Measurements from ENCODE around the gene DENND1B.
"Not testable (repeated sequence)": the region's sequence is repeated elsewhere in the genome, so short reads cannot be mapped to it uniquely, and the experiment has no call there.

DENND1B gene

DNA sequence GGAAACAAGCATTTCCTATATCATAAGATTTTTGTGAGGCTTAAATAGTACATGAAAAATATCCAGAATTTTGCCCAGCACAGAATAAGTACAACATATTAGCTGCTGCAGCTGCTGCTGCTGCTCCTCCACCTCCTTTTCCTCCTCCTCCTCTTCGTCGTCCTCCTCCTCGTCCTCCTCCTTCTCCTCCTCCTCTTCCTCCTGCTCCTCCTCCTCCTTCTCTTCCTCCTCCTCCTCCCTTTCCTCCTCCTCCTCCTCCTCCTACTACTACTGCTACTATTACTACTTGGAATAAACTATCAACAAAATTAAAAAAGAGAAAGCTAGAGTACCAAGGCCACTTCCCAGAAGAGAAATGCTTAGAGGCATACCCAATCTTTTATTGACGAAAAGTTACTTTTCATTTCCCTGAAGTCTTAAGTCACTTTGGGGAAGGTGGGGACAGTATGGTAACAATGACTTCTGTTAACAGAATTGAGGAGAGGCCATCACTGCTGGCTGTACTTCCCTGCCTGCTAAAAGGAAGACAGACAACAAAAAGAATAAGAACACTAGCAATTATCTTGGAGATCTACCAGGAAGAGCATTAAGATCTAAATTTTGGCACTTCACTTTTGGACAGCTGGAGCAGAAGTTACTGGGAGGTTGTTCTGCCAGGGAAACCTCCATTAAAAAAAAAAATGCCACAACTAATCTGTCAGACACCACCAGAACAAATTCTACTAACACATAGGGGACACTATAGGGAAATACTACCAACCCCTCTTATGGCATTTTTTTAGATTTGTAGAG lies 7.1 kb downstream of the DENND1B start:
- H3K4me1 ChIP-seq (ENCODE audit: control insufficient read depth, insufficient read depth, low read length) = peaks cover 13% of the 10 kb centered on the region
- no peak overlapping the region for H3K4me3 ChIP-seq (ENCODE audit: low read length)
- no peak for DNase-seq (ENCODE audit: low read depth)
- no peaks in the 10 kb centered on the region for H3K9me3 ChIP-seq (ENCODE audit: control insufficient read depth, low read length)
- no peak overlapping the region for H3K9ac ChIP-seq (ENCODE audit: low read length)
- H3K36me3 ChIP-seq (ENCODE audit: control insufficient read depth, insufficient read depth, low read length, severe bottlenecking) = no peaks in the 10 kb centered on the region
- H3K27me3 ChIP-seq (replicated peaks; ENCODE audit: control insufficient read depth, insufficient read depth, low read length) = no peaks in the 10 kb centered on the region

DNA sequence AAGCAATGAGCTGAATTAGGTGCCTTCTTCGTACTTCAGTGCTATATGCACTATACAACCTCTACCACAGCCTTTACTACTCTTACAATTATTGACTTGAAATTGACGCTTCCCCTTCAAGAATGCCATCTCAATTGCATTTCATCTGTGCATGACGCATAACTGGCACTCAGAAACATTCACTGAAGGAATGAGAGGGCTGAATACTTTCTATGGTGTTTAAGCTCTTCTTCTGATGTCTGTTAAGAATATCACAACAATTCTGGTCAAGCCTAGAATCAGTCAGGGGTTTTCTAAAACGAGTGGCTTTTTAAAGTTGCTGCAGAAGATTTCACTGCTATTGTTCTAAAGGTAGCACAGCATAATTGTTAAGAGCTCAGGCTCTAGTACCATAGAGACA lies 11.5 kb downstream of the DENND1B start:
- H3K27me3 ChIP-seq (replicated peaks; ENCODE audit: control insufficient read depth, insufficient read depth, low read length) = no peaks in the 10 kb centered on the region
- DNase-seq (ENCODE audit: low read depth) = no peak
- H3K4me3 ChIP-seq (ENCODE audit: low read length) = no peak overlapping the region

GRCh38 chr1:197763307-197763706 lies 12.0 kb downstream of the DENND1B start:
- Histone ChIP-seq H3K9me3 (ENCODE audit: control insufficient read depth, low read length) (no peaks in the 10 kb centered on the region), H3K9ac (ENCODE audit: low read length) (no peak overlapping the region)

More for the DNA sequence above, 11.5 kb downstream of the DENND1B start:
- Histone ChIP-seq H3K36me3 (ENCODE audit: control insufficient read depth, insufficient read depth, low read length, severe bottlenecking) (no peaks in the 10 kb centered on the region), H3K4me1 (ENCODE audit: control insufficient read depth, insufficient read depth, low read length) (peaks cover 9% of the 10 kb centered on the region), H3K9me3 (ENCODE audit: control insufficient read depth, low read length) (no peaks in the 10 kb centered on the region), H3K9ac (ENCODE audit: low read length) (no peak overlapping the region)

GRCh38 chr1:197761654-197762053 lies 13.6 kb downstream of the DENND1B start:
- no peaks in the 10 kb centered on the region for H3K4me1 ChIP-seq (ENCODE audit: control insufficient read depth, insufficient read depth, low read length)
- no peaks in the 10 kb centered on the region for H3K9me3 ChIP-seq (ENCODE audit: control insufficient read depth, low read length)
- no peaks in the 10 kb centered on the region for H3K36me3 ChIP-seq (ENCODE audit: control insufficient read depth, insufficient read depth, low read length, severe bottlenecking)
- no peak overlapping the region for H3K4me3 ChIP-seq (ENCODE audit: low read length)
- no peak for DNase-seq (ENCODE audit: low read depth)
- H3K9ac ChIP-seq (ENCODE audit: low read length) = no peak overlapping the region
- no peaks in the 10 kb centered on the region for H3K27me3 ChIP-seq (replicated peaks; ENCODE audit: control insufficient read depth, insufficient read depth, low read length)

More at GRCh38 chr1:197763307-197763706, 12.0 kb downstream of the DENND1B start:
- no peaks in the 10 kb centered on the region for H3K36me3 ChIP-seq (ENCODE audit: control insufficient read depth, insufficient read depth, low read length, severe bottlenecking)
- no peak for DNase-seq (ENCODE audit: low read depth)
- peaks cover 5% of the 10 kb centered on the region for H3K4me1 ChIP-seq (ENCODE audit: control insufficient read depth, insufficient read depth, low read length)
- no peak overlapping the region for H3K4me3 ChIP-seq (ENCODE audit: low read length)
- H3K27me3 ChIP-seq (replicated peaks; ENCODE audit: control insufficient read depth, insufficient read depth, low read length) = no peaks in the 10 kb centered on the region

GRCh38 chr1:197755553-197755952 lies 19.7 kb downstream of the DENND1B start:
- not testable (repeated sequence) for H3K36me3 ChIP-seq (ENCODE audit: control insufficient read depth, insufficient read depth, low read length, severe bottlenecking); H3K4me3 ChIP-seq (ENCODE audit: low read length); H3K27me3 ChIP-seq (replicated peaks; ENCODE audit: control insufficient read depth, insufficient read depth, low read length); H3K4me1 ChIP-seq (ENCODE audit: control insufficient read depth, insufficient read depth, low read length); H3K9ac ChIP-seq (ENCODE audit: low read length); DNase-seq (ENCODE audit: low read depth); H3K9me3 ChIP-seq (ENCODE audit: control insufficient read depth, low read length)

GRCh38 chr1:197752652-197753164 lies 22.6 kb downstream of the DENND1B start:
- not testable (repeated sequence) for H3K4me1 ChIP-seq (ENCODE audit: control insufficient read depth, insufficient read depth, low read length); DNase-seq (ENCODE audit: low read depth); H3K27me3 ChIP-seq (replicated peaks; ENCODE audit: control insufficient read depth, insufficient read depth, low read length); H3K9ac ChIP-seq (ENCODE audit: low read length); H3K36me3 ChIP-seq (ENCODE audit: control insufficient read depth, insufficient read depth, low read length, severe bottlenecking); H3K4me3 ChIP-seq (ENCODE audit: low read length); H3K9me3 ChIP-seq (ENCODE audit: control insufficient read depth, low read length)

DNA sequence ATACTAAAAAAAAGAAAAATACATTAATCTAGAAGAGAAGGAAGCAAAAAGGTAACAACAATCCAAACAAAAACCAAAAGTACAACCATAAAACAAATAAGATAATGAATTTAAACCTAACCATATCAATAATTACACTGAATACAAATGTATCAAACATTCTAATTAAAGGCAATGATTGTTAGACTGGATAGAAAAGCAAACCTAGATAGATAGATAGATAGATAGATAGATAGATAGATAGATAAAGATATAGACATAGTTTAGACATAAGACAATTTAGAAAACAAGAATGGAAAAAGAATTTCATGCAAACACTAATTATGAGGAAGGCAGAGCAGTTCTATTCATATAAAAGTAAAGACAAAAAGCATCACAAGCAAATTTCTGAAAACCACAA lies 24.9 kb downstream of the DENND1B start:
- H3K9ac ChIP-seq (ENCODE audit: low read length) = no peak overlapping the region
- H3K4me1 ChIP-seq (ENCODE audit: control insufficient read depth, insufficient read depth, low read length) = no peaks in the 10 kb centered on the region
- H3K4me3 ChIP-seq (ENCODE audit: low read length) = no peak overlapping the region
- H3K36me3 ChIP-seq (ENCODE audit: control insufficient read depth, insufficient read depth, low read length, severe bottlenecking) = no peaks in the 10 kb centered on the region
- no peaks in the 10 kb centered on the region for H3K27me3 ChIP-seq (replicated peaks; ENCODE audit: control insufficient read depth, insufficient read depth, low read length)
- DNase-seq (ENCODE audit: low read depth) = no peak
- H3K9me3 ChIP-seq (ENCODE audit: control insufficient read depth, low read length) = no peaks in the 10 kb centered on the region

DNA sequence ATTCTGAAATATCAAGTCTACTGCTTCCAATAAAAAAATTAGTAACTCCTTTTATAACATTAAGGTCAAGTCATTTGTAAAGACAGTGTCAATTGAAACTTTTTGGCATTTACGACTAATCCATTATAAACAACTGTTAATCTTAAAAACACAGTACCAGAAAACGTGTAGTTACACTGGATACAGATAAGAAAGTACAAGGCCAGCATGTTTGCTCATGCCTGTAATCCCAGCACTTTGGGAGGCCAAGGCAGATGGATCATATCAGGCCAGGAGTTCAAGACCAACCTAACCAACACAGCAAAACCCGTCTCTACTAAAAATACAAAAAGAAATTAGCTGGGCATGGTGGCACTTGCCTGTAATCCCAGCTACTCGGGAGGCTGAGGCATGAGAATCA lies 29.4 kb downstream of the DENND1B start:
- no peak overlapping the region for H3K9ac ChIP-seq (ENCODE audit: low read length)
- H3K27me3 ChIP-seq (replicated peaks; ENCODE audit: control insufficient read depth, insufficient read depth, low read length) = no peaks in the 10 kb centered on the region
- no peaks in the 10 kb centered on the region for H3K36me3 ChIP-seq (ENCODE audit: control insufficient read depth, insufficient read depth, low read length, severe bottlenecking)
- no peaks in the 10 kb centered on the region for H3K9me3 ChIP-seq (ENCODE audit: control insufficient read depth, low read length)
- no peak overlapping the region for H3K4me3 ChIP-seq (ENCODE audit: low read length)
- no peak for DNase-seq (ENCODE audit: low read depth)
- H3K4me1 ChIP-seq (ENCODE audit: control insufficient read depth, insufficient read depth, low read length) = peaks cover 7% of the 10 kb centered on the region

DNA sequence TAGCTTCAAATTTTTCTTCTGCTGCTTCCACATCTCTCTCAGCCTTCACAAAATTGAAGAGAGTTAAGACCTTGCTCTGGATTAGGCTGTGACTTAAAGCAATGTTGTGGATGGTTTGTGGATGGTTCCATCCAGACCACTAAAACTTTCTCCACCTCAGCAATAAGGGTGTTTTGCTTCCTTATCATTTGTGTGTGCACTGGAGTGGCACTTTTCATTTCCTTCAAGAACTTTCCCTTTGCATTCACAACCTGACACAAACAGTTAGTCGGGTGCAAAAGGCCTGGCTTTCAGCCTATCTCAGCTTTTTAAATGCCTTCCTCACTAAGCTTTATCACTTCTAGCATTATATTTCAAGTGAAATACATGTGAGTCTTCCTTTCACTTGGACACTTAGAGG lies 30.3 kb downstream of the DENND1B start:
- DNase-seq (ENCODE audit: low read depth) = no peak
- Histone ChIP-seq H3K9ac (ENCODE audit: low read length) (no peak overlapping the region), H3K36me3 (ENCODE audit: control insufficient read depth, insufficient read depth, low read length, severe bottlenecking) (no peaks in the 10 kb centered on the region), H3K9me3 (ENCODE audit: control insufficient read depth, low read length) (no peaks in the 10 kb centered on the region), H3K4me1 (ENCODE audit: control insufficient read depth, insufficient read depth, low read length) (peaks cover 7% of the 10 kb centered on the region), H3K27me3 (replicated peaks; ENCODE audit: control insufficient read depth, insufficient read depth, low read length) (no peaks in the 10 kb centered on the region), H3K4me3 (ENCODE audit: low read length) (no peak overlapping the region)

- Histone ChIP-seq H3K4me1 (ENCODE audit: control insufficient read depth, insufficient read depth, low read length) (peaks cover 7% of the 10 kb centered on the region), H3K9me3 (ENCODE audit: control insufficient read depth, low read length) (no peaks in the 10 kb centered on the region), H3K4me3 (ENCODE audit: low read length) (no peak overlapping the region), H3K27me3 (replicated peaks; ENCODE audit: control insufficient read depth, insufficient read depth, low read length) (no peaks in the 10 kb centered on the region), H3K36me3 (ENCODE audit: control insufficient read depth, insufficient read depth, low read length, severe bottlenecking) (no peaks in the 10 kb centered on the region), H3K9ac (ENCODE audit: low read length) (no peak overlapping the region)
- no peak for DNase-seq (ENCODE audit: low read depth)
These were observed 31.7 kb downstream of the DENND1B start for GRCh38 chr1:197743578-197743977.

DNA sequence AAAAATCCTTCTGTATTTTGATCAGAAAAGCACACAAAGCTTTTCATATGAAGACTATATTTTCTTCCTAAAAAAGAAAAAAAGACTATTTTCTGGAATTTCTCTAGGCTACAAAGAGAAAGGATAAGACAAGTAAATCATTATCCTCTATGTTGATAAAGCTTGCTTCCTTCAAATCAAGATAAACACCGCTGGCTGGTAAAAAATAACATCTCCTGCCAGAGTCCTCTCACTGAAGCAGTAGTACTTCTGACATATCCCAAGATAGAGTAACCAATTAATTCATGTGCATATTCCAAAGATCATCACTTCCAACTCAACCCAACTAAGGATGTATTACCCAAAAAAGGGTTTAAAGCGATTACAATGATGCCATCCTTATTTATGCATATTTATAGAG lies 34.3 kb downstream of the DENND1B start:
- Histone ChIP-seq H3K4me1 (ENCODE audit: control insufficient read depth, insufficient read depth, low read length) (peaks cover 20% of the 10 kb centered on the region), H3K4me3 (ENCODE audit: low read length) (no peak overlapping the region), H3K9me3 (ENCODE audit: control insufficient read depth, low read length) (no peaks in the 10 kb centered on the region), H3K9ac (ENCODE audit: low read length) (no peak overlapping the region), H3K27me3 (replicated peaks; ENCODE audit: control insufficient read depth, insufficient read depth, low read length) (no peaks in the 10 kb centered on the region), H3K36me3 (ENCODE audit: control insufficient read depth, insufficient read depth, low read length, severe bottlenecking) (no peaks in the 10 kb centered on the region)
- DNase-seq (ENCODE audit: low read depth) = no peak

GRCh38 chr1:197738927-197739326 lies 36.4 kb downstream of the DENND1B start:
- no peak overlapping the region for H3K9ac ChIP-seq (ENCODE audit: low read length)
- H3K4me1 ChIP-seq (ENCODE audit: control insufficient read depth, insufficient read depth, low read length) = peaks cover 20% of the 10 kb centered on the region
- H3K4me3 ChIP-seq (ENCODE audit: low read length) = no peak overlapping the region
- no peaks in the 10 kb centered on the region for H3K9me3 ChIP-seq (ENCODE audit: control insufficient read depth, low read length)
- H3K27me3 ChIP-seq (replicated peaks; ENCODE audit: control insufficient read depth, insufficient read depth, low read length) = no peaks in the 10 kb centered on the region
- H3K36me3 ChIP-seq (ENCODE audit: control insufficient read depth, insufficient read depth, low read length, severe bottlenecking) = no peaks in the 10 kb centered on the region
- DNase-seq (ENCODE audit: low read depth) = no peak
